ENCODE data around the gene CALR.

The CALR gene

GRCh38 chr19:12937927-12938778 lies at the start of gene CALR:
CALR (plus strand) TSS chr19:12938609; CDS start chr19:12938680, 71 bp downstream.
- Histone ChIP-seq H3K27ac (ENCODE audit: extremely low read depth, low read depth, low read length) (peak within 1 kb of the TSS; percentile 82), H3K9me3 (ENCODE audit: control insufficient read depth, insufficient read depth, low read depth, low read length) (no peaks in the 10 kb centered on the region), H3K4me3 (ENCODE audit: low read depth, low read length) (peak within 1 kb of the TSS; percentile 97), H3K36me3 (ENCODE audit: control insufficient read depth in 2 of 2, insufficient read depth in 1 of 2, low read length in 2 of 2) (peaks cover 14 to 43% of the 10 kb centered on the region in 2 experiments; a peak in 2 of 3 replicates), H3K4me1 (ENCODE audit: control insufficient read depth, insufficient read depth, low read length) (peaks cover 9% of the 10 kb centered on the region)
- POLR2A ChIA-PET, result interaction anchor here (0.5 to 2.9 kb wide), 15 partner anchors 8 to 1755 kb away, joined by 3 to 21 read pairs (median 5); partner anchors contain the start of genes DNASE2, GCDH, RAD23A and SYCE2
- CTCF ChIA-PET, result interaction anchor here (2.6 kb wide), 1 partner anchor 27 kb away, joined by 11 read pairs; no protein-coding TSS in a partner anchor
- TF ChIP-seq ZNF19 (tag by site-specific recombination; IDR thresholded peaks at IDR 0.05; ENCODE audit: low read depth) (no peak), ZNF221 (tag by site-specific recombination; IDR thresholded peaks at IDR 0.05; ENCODE audit: borderline replicate concordance) (no peak), ZNF423 (tag by site-specific recombination; IDR thresholded peaks at IDR 0.05) (no peak), ZNF114 (tag by site-specific recombination; IDR thresholded peaks at IDR 0.05) (no peak), IKZF3 (tag by site-specific recombination; IDR thresholded peaks at IDR 0.05) (no peak), ZNF302 (tag by site-specific recombination; IDR thresholded peaks at IDR 0.05; ENCODE audit: low read depth) (no peak), ZSCAN4 (tag by site-specific recombination; IDR thresholded peaks at IDR 0.05) (no peak), HOXD13 (CRISPR knock-in tag; IDR thresholded peaks at IDR 0.05; ENCODE audit: borderline replicate concordance) (no peak), ZNF664 (tag by site-specific recombination; IDR thresholded peaks at IDR 0.05) (no peak), ZNF677 (tag by site-specific recombination; IDR thresholded peaks at IDR 0.05) (no peak), ZFP3 (tag by site-specific recombination; IDR thresholded peaks at IDR 0.05; ENCODE audit: low read depth) (no peak), KLF16 (tag by site-specific recombination; IDR thresholded peaks at IDR 0.05) (peak; percentile 89), ZNF776 (tag by site-specific recombination; IDR thresholded peaks at IDR 0.05; ENCODE audit: borderline replicate concordance) (no peak), ZNF24 (tag by site-specific recombination; IDR thresholded peaks at IDR 0.05) (peak; percentile 90), ZXDB (tag by site-specific recombination; IDR thresholded peaks at IDR 0.05) (peak; percentile 36; the same call in 1 of the 2 replicates), ZNF169 (tag by site-specific recombination; IDR thresholded peaks at IDR 0.05) (no peak), ZNF202 (tag by site-specific recombination; IDR thresholded peaks at IDR 0.05; ENCODE audit: borderline replicate concordance) (no peak), ZNF16 (tag by site-specific recombination; IDR thresholded peaks at IDR 0.05; ENCODE audit: low read depth) (no peak), ZNF548 (tag by site-specific recombination; IDR thresholded peaks at IDR 0.05) (no peak), SP3 (tag by site-specific recombination; IDR thresholded peaks at IDR 0.05) (peak; percentile 89), ZBTB48 (tag by site-specific recombination; IDR thresholded peaks at IDR 0.05) (peak; percentile 73), ZBTB6 (tag by site-specific recombination; IDR thresholded peaks at IDR 0.05) (no peak), ZNF768 (tag by site-specific recombination; IDR thresholded peaks at IDR 0.05) (peak; percentile 90; the same call in 1 of the 2 replicates), GLI4 (tag by site-specific recombination; IDR thresholded peaks at IDR 0.05) (peak; percentile 91; the same call in 1 of the 2 replicates)
- TF ChIP-seq, protein P1, sequence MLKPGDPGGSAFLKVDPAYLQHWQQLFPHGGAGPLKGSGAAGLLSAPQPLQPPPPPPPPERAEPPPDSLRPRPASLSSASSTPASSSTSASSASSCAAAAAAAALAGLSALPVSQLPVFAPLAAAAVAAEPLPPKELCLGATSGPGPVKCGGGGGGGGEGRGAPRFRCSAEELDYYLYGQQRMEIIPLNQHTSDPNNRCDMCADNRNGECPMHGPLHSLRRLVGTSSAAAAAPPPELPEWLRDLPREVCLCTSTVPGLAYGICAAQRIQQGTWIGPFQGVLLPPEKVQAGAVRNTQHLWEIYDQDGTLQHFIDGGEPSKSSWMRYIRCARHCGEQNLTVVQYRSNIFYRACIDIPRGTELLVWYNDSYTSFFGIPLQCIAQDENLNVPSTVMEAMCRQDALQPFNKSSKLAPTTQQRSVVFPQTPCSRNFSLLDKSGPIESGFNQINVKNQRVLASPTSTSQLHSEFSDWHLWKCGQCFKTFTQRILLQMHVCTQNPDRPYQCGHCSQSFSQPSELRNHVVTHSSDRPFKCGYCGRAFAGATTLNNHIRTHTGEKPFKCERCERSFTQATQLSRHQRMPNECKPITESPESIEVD (tag by site-specific recombination; IDR thresholded peaks at IDR 0.05), result no peak
- TF ChIP-seq, protein P2, sequence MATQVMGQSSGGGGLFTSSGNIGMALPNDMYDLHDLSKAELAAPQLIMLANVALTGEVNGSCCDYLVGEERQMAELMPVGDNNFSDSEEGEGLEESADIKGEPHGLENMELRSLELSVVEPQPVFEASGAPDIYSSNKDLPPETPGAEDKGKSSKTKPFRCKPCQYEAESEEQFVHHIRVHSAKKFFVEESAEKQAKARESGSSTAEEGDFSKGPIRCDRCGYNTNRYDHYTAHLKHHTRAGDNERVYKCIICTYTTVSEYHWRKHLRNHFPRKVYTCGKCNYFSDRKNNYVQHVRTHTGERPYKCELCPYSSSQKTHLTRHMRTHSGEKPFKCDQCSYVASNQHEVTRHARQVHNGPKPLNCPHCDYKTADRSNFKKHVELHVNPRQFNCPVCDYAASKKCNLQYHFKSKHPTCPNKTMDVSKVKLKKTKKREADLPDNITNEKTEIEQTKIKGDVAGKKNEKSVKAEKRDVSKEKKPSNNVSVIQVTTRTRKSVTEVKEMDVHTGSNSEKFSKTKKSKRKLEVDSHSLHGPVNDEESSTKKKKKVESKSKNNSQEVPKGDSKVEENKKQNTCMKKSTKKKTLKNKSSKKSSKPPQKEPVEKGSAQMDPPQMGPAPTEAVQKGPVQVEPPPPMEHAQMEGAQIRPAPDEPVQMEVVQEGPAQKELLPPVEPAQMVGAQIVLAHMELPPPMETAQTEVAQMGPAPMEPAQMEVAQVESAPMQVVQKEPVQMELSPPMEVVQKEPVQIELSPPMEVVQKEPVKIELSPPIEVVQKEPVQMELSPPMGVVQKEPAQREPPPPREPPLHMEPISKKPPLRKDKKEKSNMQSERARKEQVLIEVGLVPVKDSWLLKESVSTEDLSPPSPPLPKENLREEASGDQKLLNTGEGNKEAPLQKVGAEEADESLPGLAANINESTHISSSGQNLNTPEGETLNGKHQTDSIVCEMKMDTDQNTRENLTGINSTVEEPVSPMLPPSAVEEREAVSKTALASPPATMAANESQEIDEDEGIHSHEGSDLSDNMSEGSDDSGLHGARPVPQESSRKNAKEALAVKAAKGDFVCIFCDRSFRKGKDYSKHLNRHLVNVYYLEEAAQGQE (tag by site-specific recombination; IDR thresholded peaks at IDR 0.05), result no peak; the same call in 1 of the 2 replicates
- TF ChIP-seq, protein P3, sequence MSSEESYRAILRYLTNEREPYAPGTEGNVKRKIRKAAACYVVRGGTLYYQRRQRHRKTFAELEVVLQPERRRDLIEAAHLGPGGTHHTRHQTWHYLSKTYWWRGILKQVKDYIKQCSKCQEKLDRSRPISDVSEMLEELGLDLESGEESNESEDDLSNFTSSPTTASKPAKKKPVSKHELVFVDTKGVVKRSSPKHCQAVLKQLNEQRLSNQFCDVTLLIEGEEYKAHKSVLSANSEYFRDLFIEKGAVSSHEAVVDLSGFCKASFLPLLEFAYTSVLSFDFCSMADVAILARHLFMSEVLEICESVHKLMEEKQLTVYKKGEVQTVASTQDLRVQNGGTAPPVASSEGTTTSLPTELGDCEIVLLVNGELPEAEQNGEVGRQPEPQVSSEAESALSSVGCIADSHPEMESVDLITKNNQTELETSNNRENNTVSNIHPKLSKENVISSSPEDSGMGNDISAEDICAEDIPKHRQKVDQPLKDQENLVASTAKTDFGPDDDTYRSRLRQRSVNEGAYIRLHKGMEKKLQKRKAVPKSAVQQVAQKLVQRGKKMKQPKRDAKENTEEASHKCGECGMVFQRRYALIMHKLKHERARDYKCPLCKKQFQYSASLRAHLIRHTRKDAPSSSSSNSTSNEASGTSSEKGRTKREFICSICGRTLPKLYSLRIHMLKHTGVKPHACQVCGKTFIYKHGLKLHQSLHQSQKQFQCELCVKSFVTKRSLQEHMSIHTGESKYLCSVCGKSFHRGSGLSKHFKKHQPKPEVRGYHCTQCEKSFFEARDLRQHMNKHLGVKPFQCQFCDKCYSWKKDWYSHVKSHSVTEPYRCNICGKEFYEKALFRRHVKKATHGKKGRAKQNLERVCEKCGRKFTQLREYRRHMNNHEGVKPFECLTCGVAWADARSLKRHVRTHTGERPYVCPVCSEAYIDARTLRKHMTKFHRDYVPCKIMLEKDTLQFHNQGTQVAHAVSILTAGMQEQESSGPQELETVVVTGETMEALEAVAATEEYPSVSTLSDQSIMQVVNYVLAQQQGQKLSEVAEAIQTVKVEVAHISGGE (tag by site-specific recombination; conservative IDR thresholded peaks at IDR 0.05; ENCODE audit: low read depth), result peak; percentile 40
